ENCODE data around the gene INSC. TPM values are rescaled to one million over a fixed set of nuclear protein-coding genes. Genes with fewer than 3 reads are reported as not detected.

Gene INSC
- polyA plus RNA-seq, 3 donors from 2014 or later, result 0.59 to 1.4 TPM; not detected in 1

- DNase-seq, result no peak
- H3K36me3 Mint-ChIP-seq, result no peaks in the 10 kb centered on the region
- H3K27ac Mint-ChIP-seq, result no peak overlapping the region
- no peaks in the 10 kb centered on the region for H3K9me3 Mint-ChIP-seq
- H3K4me3 Mint-ChIP-seq, result no peak overlapping the region
- peaks cover 0 to 3% (median 2%) of the 10 kb centered on the region in 3 donors for H3K27me3 Mint-ChIP-seq (ENCODE audit: low read depth in 3 of 3)
- H3K4me1 Mint-ChIP-seq, result no peaks in the 10 kb centered on the region
Measured at GRCh38 chr11:15190611-15191010, 75.9 kb downstream of the INSC start.

- DNase-seq, result no peak
- Mint-ChIP-seq H3K4me1 (no peaks in the 10 kb centered on the region), H3K4me3 (no peak overlapping the region), H3K27ac (no peak overlapping the region), H3K9me3 (no peaks in the 10 kb centered on the region), H3K27me3 (ENCODE audit: low read depth in 3 of 3) (no peaks in the 10 kb centered on the region), H3K36me3 (no peaks in the 10 kb centered on the region)
Measured at GRCh38 chr11:15192005-15192556, 77.4 kb downstream of the INSC start.

- no peak overlapping the region for H3K27ac Mint-ChIP-seq
- no peak for DNase-seq
- no peaks in the 10 kb centered on the region for H3K9me3 Mint-ChIP-seq
- H3K36me3 Mint-ChIP-seq, result no peaks in the 10 kb centered on the region
- H3K27me3 Mint-ChIP-seq (ENCODE audit: low read depth in 3 of 3), result peaks cover 0 to 1% (median 0%) of the 10 kb centered on the region in 3 donors
- H3K4me3 Mint-ChIP-seq, result no peak overlapping the region
- H3K4me1 Mint-ChIP-seq, result no peaks in the 10 kb centered on the region
Measured at GRCh38 chr11:15194671-15195415, 80.1 kb downstream of the INSC start.

- Mint-ChIP-seq H3K36me3 (no peaks in the 10 kb centered on the region), H3K4me3 (no peak overlapping the region), H3K27ac (no peak overlapping the region), H3K4me1 (no peaks in the 10 kb centered on the region), H3K27me3 (ENCODE audit: low read depth in 3 of 3) (peaks cover 0 to 1% (median 0%) of the 10 kb centered on the region in 3 donors), H3K9me3 (no peaks in the 10 kb centered on the region)
- no peak for DNase-seq
Measured at GRCh38 chr11:15195454-15196200, 80.9 kb downstream of the INSC start.

- no peaks in the 10 kb centered on the region for H3K9me3 Mint-ChIP-seq
- no peaks in the 10 kb centered on the region for H3K4me1 Mint-ChIP-seq
- H3K27ac Mint-ChIP-seq, result no peak overlapping the region
- H3K27me3 Mint-ChIP-seq (ENCODE audit: low read depth in 3 of 3), result peaks cover 0 to 3% (median 1%) of the 10 kb centered on the region in 3 donors
- H3K4me3 Mint-ChIP-seq, result no peak overlapping the region
- no peaks in the 10 kb centered on the region for H3K36me3 Mint-ChIP-seq
- no peak for DNase-seq
Measured at GRCh38 chr11:15196704-15197103, 82.0 kb downstream of the INSC start.

GRCh38 chr11:15197696-15198095 is 83.0 kb downstream of the INSC start:
- H3K4me1 Mint-ChIP-seq, result no peaks in the 10 kb centered on the region
- no peaks in the 10 kb centered on the region for H3K9me3 Mint-ChIP-seq
- no peak overlapping the region for H3K27ac Mint-ChIP-seq
- H3K36me3 Mint-ChIP-seq, result no peaks in the 10 kb centered on the region
- H3K4me3 Mint-ChIP-seq, result no peak overlapping the region
- H3K27me3 Mint-ChIP-seq (ENCODE audit: low read depth in 3 of 3), result peaks cover 0 to 8% (median 1%) of the 10 kb centered on the region in 3 donors
- DNase-seq, result no peak

GRCh38 chr11:15198284-15198683 is 83.6 kb downstream of the INSC start:
- no peaks in the 10 kb centered on the region for H3K36me3 Mint-ChIP-seq
- no peak overlapping the region for H3K4me3 Mint-ChIP-seq
- no peak overlapping the region for H3K27ac Mint-ChIP-seq
- DNase-seq, result no peak
- H3K27me3 Mint-ChIP-seq (ENCODE audit: low read depth in 3 of 3), result peaks cover 0 to 8% (median 1%) of the 10 kb centered on the region in 3 donors
- no peaks in the 10 kb centered on the region for H3K4me1 Mint-ChIP-seq
- H3K9me3 Mint-ChIP-seq, result no peaks in the 10 kb centered on the region

GRCh38 chr11:15199693-15200092 is 85.0 kb downstream of the INSC start:
- no peak for DNase-seq
- H3K4me3 Mint-ChIP-seq, result no peak overlapping the region
- H3K4me1 Mint-ChIP-seq, result no peaks in the 10 kb centered on the region
- no peak overlapping the region for H3K27ac Mint-ChIP-seq
- peaks cover 0 to 8% (median 1%) of the 10 kb centered on the region in 3 donors for H3K27me3 Mint-ChIP-seq (ENCODE audit: low read depth in 3 of 3)
- H3K36me3 Mint-ChIP-seq, result no peaks in the 10 kb centered on the region
- no peaks in the 10 kb centered on the region for H3K9me3 Mint-ChIP-seq

GRCh38 chr11:15200696-15201095 is 86.0 kb downstream of the INSC start:
- H3K9me3 Mint-ChIP-seq, result no peaks in the 10 kb centered on the region

GRCh38 chr11:15201586-15201985 is 86.9 kb downstream of the INSC start:
- Mint-ChIP-seq H3K9me3 (no peaks in the 10 kb centered on the region), H3K4me1 (no peaks in the 10 kb centered on the region), H3K27ac (no peak overlapping the region), H3K4me3 (no peak overlapping the region), H3K36me3 (no peaks in the 10 kb centered on the region), H3K27me3 (ENCODE audit: low read depth in 3 of 3) (peaks cover 0 to 12% (median 1%) of the 10 kb centered on the region in 3 donors)
- no peak for DNase-seq

More at GRCh38 chr11:15200696-15201095, 86.0 kb downstream of the INSC start:
- Mint-ChIP-seq H3K4me1 (no peaks in the 10 kb centered on the region), H3K36me3 (no peaks in the 10 kb centered on the region), H3K27ac (no peak overlapping the region), H3K27me3 (ENCODE audit: low read depth in 3 of 3) (peaks cover 0 to 10% (median 1%) of the 10 kb centered on the region in 3 donors), H3K4me3 (no peak overlapping the region)
- no peak for DNase-seq

GRCh38 chr11:15202626-15203025 is 87.9 kb downstream of the INSC start:
- no peaks in the 10 kb centered on the region for H3K36me3 Mint-ChIP-seq
- no peak for DNase-seq
- no peak overlapping the region for H3K27ac Mint-ChIP-seq
- no peak overlapping the region for H3K4me3 Mint-ChIP-seq
- H3K27me3 Mint-ChIP-seq (ENCODE audit: low read depth in 3 of 3), result peaks cover 1 to 12% (median 2%) of the 10 kb centered on the region in 3 donors
- no peaks in the 10 kb centered on the region for H3K9me3 Mint-ChIP-seq
- H3K4me1 Mint-ChIP-seq, result no peaks in the 10 kb centered on the region

GRCh38 chr11:15204711-15205110 is 90.0 kb downstream of the INSC start:
- Mint-ChIP-seq H3K4me3 (no peak overlapping the region), H3K27ac (no peak overlapping the region), H3K4me1 (no peaks in the 10 kb centered on the region), H3K36me3 (no peaks in the 10 kb centered on the region), H3K27me3 (ENCODE audit: low read depth in 3 of 3) (peaks cover 1 to 10% (median 4%) of the 10 kb centered on the region in 3 donors), H3K9me3 (no peaks in the 10 kb centered on the region)
- DNase-seq, result no peak

- peaks cover 0 to 9% (median 4%) of the 10 kb centered on the region in 3 donors for H3K27me3 Mint-ChIP-seq (ENCODE audit: low read depth in 3 of 3)
- no peak overlapping the region for H3K4me3 Mint-ChIP-seq
- H3K27ac Mint-ChIP-seq, result no peak overlapping the region
- H3K4me1 Mint-ChIP-seq, result no peaks in the 10 kb centered on the region
- no peaks in the 10 kb centered on the region for H3K36me3 Mint-ChIP-seq
- no peak for DNase-seq
- no peaks in the 10 kb centered on the region for H3K9me3 Mint-ChIP-seq
Measured at GRCh38 chr11:15206791-15207190, 92.1 kb downstream of the INSC start.
